LNCaP clone FGC (cell line): ENCODE measurements around the gene CPNE8.
"Not testable (repeated sequence)": the region's sequence is repeated elsewhere in the genome, so short reads cannot be mapped to it uniquely, and the experiment has no call there.

ENCODE experiments used
- DNase-seq: peaks from one replicate; pipeline ENCODE4 v3.0.0-alpha.2; 2011; ENCODE audit warnings: low read depth
- H3K4me3 ChIP-seq: 2 replicates; pipeline ENCODE4 v1.5.1; 2011; ENCODE audit warnings: mild to moderate bottlenecking, low read depth, low read length, control low read depth
- CTCF ChIP-seq: IDR thresholded peaks from 2 replicates; pipeline ENCODE4 v1.5.1; 2012; ENCODE audit warnings: mild to moderate bottlenecking; ENCODE audit not compliant: control insufficient read depth, insufficient read depth; ENCODE audit errors: extremely low read depth

CPNE8 gene

GRCh38 chr12:38771871-38772270 lies 133.5 kb downstream of the CPNE8 start:
- no peak overlapping the region for H3K4me3 ChIP-seq
- no peak for DNase-seq
- TF ChIP-seq CTCF, result no peak

- H3K4me3 ChIP-seq, result no peak overlapping the region
- DNase-seq, result no peak
- TF ChIP-seq CTCF, result no peak
Measured at GRCh38 chr12:38761636-38762342, 143.6 kb downstream of the CPNE8 start.

GRCh38 chr12:38761111-38761510 lies 144.3 kb downstream of the CPNE8 start:
- TF ChIP-seq CTCF, result no peak
- no peak overlapping the region for H3K4me3 ChIP-seq
- DNase-seq, result no peak

- no peak for DNase-seq
- no peak overlapping the region for H3K4me3 ChIP-seq
Measured at GRCh38 chr12:38759621-38760020, 145.8 kb downstream of the CPNE8 start.

GRCh38 chr12:38746744-38747143 lies 158.6 kb downstream of the CPNE8 start:
- H3K4me3 ChIP-seq, result no peak overlapping the region
- no peak for DNase-seq
- no peak for TF ChIP-seq CTCF

More at GRCh38 chr12:38759621-38760020, 145.8 kb downstream of the CPNE8 start:
- TF ChIP-seq CTCF, result no peak

GRCh38 chr12:38745601-38746000 lies 159.8 kb downstream of the CPNE8 start:
- no peak for TF ChIP-seq CTCF
- no peak overlapping the region for H3K4me3 ChIP-seq
- DNase-seq, result no peak

GRCh38 chr12:38744041-38744440 lies 161.3 kb downstream of the CPNE8 start:
- no peak for DNase-seq
- no peak for TF ChIP-seq CTCF

GRCh38 chr12:38742496-38742895 lies 162.9 kb downstream of the CPNE8 start:
- not testable (repeated sequence) for DNase-seq, H3K4me3 ChIP-seq

More at GRCh38 chr12:38744041-38744440, 161.3 kb downstream of the CPNE8 start:
- no peak overlapping the region for H3K4me3 ChIP-seq
